Measurements from ENCODE around the gene NKIRAS2. TPM values are rescaled to one million over a fixed set of nuclear protein-coding genes. Genes with fewer than 3 reads are reported as not detected.

NKIRAS2 gene
- total and polyA plus RNA-seq, 8 donors = 6.5 to 14.7 (median 11.6) TPM

DNA sequence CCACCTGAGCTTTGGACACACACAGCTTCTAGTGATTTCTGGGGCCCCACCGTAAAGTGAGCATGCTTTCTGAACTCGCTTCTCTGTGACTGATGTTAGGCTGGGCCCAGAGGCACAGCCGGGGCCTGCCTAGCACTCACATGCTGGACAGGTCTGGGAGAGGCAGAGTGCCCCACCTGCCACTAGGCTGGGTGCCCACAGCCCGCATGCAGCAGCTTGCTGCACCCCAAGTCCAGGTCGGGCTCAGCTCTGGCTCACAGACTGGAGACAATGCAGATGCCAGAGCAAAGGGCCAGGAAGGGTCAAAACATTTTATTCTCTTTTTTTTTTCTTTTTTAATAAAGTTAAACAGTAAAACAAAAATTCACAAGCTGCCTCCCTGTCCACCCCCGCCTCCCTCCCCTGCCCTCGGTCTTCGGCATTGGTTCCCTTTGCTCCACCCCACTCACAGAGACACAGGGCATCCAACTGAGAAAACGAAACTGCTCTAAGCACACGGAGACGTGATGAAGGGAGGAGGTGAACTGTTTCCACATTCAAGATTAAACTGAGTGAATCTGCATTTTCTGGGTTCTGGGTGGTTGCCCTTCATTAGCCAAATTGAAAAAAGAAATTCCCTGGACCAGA is 43.6 kb upstream of the NKIRAS2 start:
- H3K36me3 ChIP-seq = peaks cover 0 to 47% (median 17%) of the 10 kb centered on the region in 3 donors
- intact Hi-C loops (cut with DNase I) = no loop called here
- WGBS, 2 donors = 76 to 87% methylated on average over 11 of the region's 11 CpGs
- DNase-seq (peak in 2 of 6 donors; percentile 39 to 49), FAIRE-seq (no peak), ATAC-seq (no peak)
- peaks cover 25 to 30% (median 26%) of the 10 kb centered on the region in 3 donors for H3K4me1 ChIP-seq
- TF ChIP-seq CTCF (IDR thresholded peaks at IDR 0.05) = no peak
- H3K9me3 ChIP-seq = no peaks in the 10 kb centered on the region
- H3K4me3 ChIP-seq = no peak overlapping the region
- H3K27ac ChIP-seq = no peak overlapping the region
- no peaks in the 10 kb centered on the region for H3K27me3 ChIP-seq

DNA sequence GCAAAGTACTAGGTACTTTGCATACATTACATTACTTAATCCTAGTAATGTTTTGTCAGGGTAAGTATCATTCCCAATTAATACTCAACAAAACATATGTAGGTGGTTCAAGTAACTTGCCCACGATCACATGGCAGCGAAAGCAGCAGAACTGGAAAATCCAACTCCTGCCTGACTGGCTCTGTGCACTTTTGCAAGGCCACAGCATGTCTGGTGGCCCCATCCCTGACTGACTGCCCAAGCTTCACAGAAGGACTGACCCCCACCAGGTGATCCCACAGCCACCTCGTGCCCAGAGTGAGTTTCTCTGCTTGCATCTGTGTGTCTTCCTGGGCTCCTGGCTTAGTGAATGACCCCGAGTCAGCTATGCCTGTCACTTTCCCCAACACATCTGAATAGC is 41.9 kb upstream of the NKIRAS2 start:
- peaks cover 2 to 64% (median 17%) of the 10 kb centered on the region in 3 donors for H3K36me3 ChIP-seq
- 22 to 34% methylated on average over 4 of the region's 4 CpGs for WGBS, 2 donors

GRCh38 chr17:41982026-41982760 is 37.7 kb upstream of the NKIRAS2 start:
- Histone ChIP-seq H3K4me3 (no peak overlapping the region), H3K9me3 (no peaks in the 10 kb centered on the region), H3K36me3 (peaks cover 2 to 54% (median 9%) of the 10 kb centered on the region in 3 donors), H3K4me1 (peaks cover 0 to 9% (median 4%) of the 10 kb centered on the region in 3 donors), H3K27me3 (no peaks in the 10 kb centered on the region), H3K27ac (no peak overlapping the region)
- FAIRE-seq (no peak), ATAC-seq (peak in 3 of 4 donors; percentile 47 to 66 (median 48)), DNase-seq (peak in 1 of 6 donors; percentile 12)
- no peak for TF ChIP-seq CTCF (IDR thresholded peaks at IDR 0.05)
- WGBS, 2 donors = 86 to 91% methylated on average over 14 of the region's 14 CpGs
- intact Hi-C loops (cut with DNase I) = no loop called here

More for the DNA sequence above, 41.9 kb upstream of the NKIRAS2 start:
- DNase-seq (peak in 3 of 6 donors; percentile 25 to 46 (median 31)), FAIRE-seq (no peak), ATAC-seq (peak in 2 of 4 donors; percentile 24 to 39)
- no peak for TF ChIP-seq CTCF (IDR thresholded peaks at IDR 0.05)
- H3K27ac ChIP-seq = peak overlapping the region in 1 of 4 donors; percentile 11
- no peaks in the 10 kb centered on the region for H3K9me3 ChIP-seq
- H3K27me3 ChIP-seq = no peaks in the 10 kb centered on the region
- intact Hi-C loops (cut with DNase I) = no loop called here
- H3K4me1 ChIP-seq = peaks cover 11 to 19% (median 16%) of the 10 kb centered on the region in 3 donors
- H3K4me3 ChIP-seq = no peak overlapping the region

DNA sequence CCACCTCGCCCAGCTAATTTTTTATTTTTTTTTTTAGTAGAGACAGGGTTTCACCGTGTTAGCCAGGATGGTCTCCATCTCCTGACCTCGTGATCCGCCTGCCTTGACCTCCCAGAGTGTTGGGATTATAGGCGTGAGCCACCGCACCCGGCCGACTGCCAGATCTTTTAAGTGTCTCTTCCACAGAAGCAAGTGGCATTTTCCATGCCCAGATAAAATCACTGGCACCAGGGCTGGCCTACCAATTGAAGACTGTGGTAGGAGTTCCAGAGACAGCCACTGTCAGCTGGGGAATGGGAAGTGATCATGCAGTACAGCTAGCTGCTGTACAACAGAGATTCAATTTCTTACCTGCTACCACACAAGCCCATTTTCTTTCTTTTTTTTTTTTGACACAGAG is 35.4 kb upstream of the NKIRAS2 start:
- DNase-seq (no peak), ATAC-seq (no peak), FAIRE-seq (no peak)
- H3K36me3 ChIP-seq = peaks cover 6 to 73% (median 22%) of the 10 kb centered on the region in 3 donors
- no peaks in the 10 kb centered on the region for H3K27me3 ChIP-seq
- intact Hi-C loops (cut with DNase I) = no loop called here
- no peak overlapping the region for H3K27ac ChIP-seq
- no peaks in the 10 kb centered on the region for H3K4me1 ChIP-seq
- no peak overlapping the region for H3K4me3 ChIP-seq
- no peaks in the 10 kb centered on the region for H3K9me3 ChIP-seq
- WGBS, 2 donors = 95 to 97% methylated on average over 8 of the region's 8 CpGs
- TF ChIP-seq CTCF (IDR thresholded peaks at IDR 0.05) = no peak
